MCF 10A (cell line): ENCODE measurements around the gene LRP6. TPM values are rescaled to one million over a fixed set of nuclear protein-coding genes. Genes with fewer than 3 reads are reported as not detected.

ENCODE experiments used
- BruUV-seq: library from RNA; stranded (reverse); fragments of 400-500 nt; replicated peaks from 2 replicates; lab custom pipeline; 2021; lab: Mats Ljungman, UMichigan
- CTCF ChIA-PET: fragments of 300-600 bp; sonication (Branson Sonifier 250); formaldehyde crosslinking; extraction: SDS; loops from one replicate; lab custom pipeline; 2021; ENCODE audit warnings: antibody characterized with exemption, inconsistent platforms; lab: Yijun Ruan, JAX
- POLR2A ChIA-PET: fragments of 300-600, 350-650 bp; sonication (Branson Sonifier 250); formaldehyde crosslinking; extraction: SDS; loops from one replicate; lab custom pipeline; 2020; ENCODE audit warnings: antibody characterized with exemption, inconsistent platforms; lab: Yijun Ruan, JAX
- DNase-seq: peaks from one replicate; pipeline ENCODE4 v3.0.0-alpha.2; 2018; ENCODE audit not compliant: unreplicated experiment
- H3K27ac Mint-ChIP-seq: one replicate; pipeline ENCODE4 v1.8.0; 2022; ENCODE audit warnings: mild to moderate bottlenecking, low read depth, mixed read lengths; ENCODE audit not compliant: unreplicated experiment
- H3K27me3 Mint-ChIP-seq: one replicate; pipeline ENCODE4 v1.8.0; 2022; ENCODE audit warnings: mixed read lengths; ENCODE audit not compliant: insufficient read depth, unreplicated experiment
- H3K36me3 Mint-ChIP-seq: one replicate; pipeline ENCODE4 v1.8.0; 2022; ENCODE audit warnings: mild to moderate bottlenecking, moderate library complexity, mixed read lengths; ENCODE audit not compliant: insufficient read depth, unreplicated experiment
- H3K4me1 Mint-ChIP-seq: one replicate; pipeline ENCODE4 v1.8.0; 2022; ENCODE audit warnings: mixed read lengths; ENCODE audit not compliant: insufficient read depth, unreplicated experiment
- H3K4me3 Mint-ChIP-seq: one replicate; pipeline ENCODE4 v1.8.0; 2022; ENCODE audit warnings: mild to moderate bottlenecking, moderate library complexity, mixed read lengths; ENCODE audit not compliant: unreplicated experiment
- H3K9me3 Mint-ChIP-seq: one replicate; pipeline ENCODE4 v1.8.0; 2022; ENCODE audit warnings: mixed read lengths; ENCODE audit not compliant: unreplicated experiment
- intact Hi-C: fragments of 100-400 bp; cut with micrococcal nuclease; formaldehyde crosslinking; loops from 2 replicates; pipeline ENCODE4 v1.14.1; 2022
- total RNA-seq: library from RNA; stranded (reverse); gene quantifications from 2 replicates; pipeline ENCODE4 v1.2.3, GENCODE V29; 2022
- TF ChIP-seq, protein P1 (sequence below): fragments of 200-600 bp; IDR thresholded peaks from one replicate; pipeline ENCODE4 v1.8.0; 2022; ENCODE audit warnings: antibody characterized with exemption, mild to moderate bottlenecking; ENCODE audit not compliant: unreplicated experiment

Gene LRP6
- total RNA-seq, 1 experiment from 2014 or later: 24.9 TPM

GRCh38 chr12:12266389-12266872, 413 bp downstream of the LRP6 start:
- Mint-ChIP-seq H3K9me3 (no peaks in the 10 kb centered on the region), H3K36me3 (no peaks in the 10 kb centered on the region), H3K27me3 (no peaks in the 10 kb centered on the region), H3K4me1 (peaks cover 18% of the 10 kb centered on the region), H3K27ac (peak overlapping the region; percentile 99), H3K4me3 (peak overlapping the region; percentile 94)
- ChIA-PET POLR2A (interaction anchor here (0.6 to 4.5 kb wide), 47 partner anchors 8 to 1549 kb away, joined by 3 to 46 read pairs (median 4); partner anchors contain the start of genes BORCS5, CREBL2 and ETV6), CTCF (interaction anchor here (0.5 to 1.9 kb wide), 5 partner anchors 18 to 367 kb away, joined by 3 to 7 read pairs (median 3); no protein-coding TSS in a partner anchor)
- peak; percentile 27 for DNase-seq
- intact Hi-C loops: loop anchor here (5.0 to 10.0 kb wide), 3 partner anchors 61 to 438 kb away; no protein-coding TSS in a partner anchor
- no TSS peak for BruUV-seq
- TF ChIP-seq, protein P1, sequence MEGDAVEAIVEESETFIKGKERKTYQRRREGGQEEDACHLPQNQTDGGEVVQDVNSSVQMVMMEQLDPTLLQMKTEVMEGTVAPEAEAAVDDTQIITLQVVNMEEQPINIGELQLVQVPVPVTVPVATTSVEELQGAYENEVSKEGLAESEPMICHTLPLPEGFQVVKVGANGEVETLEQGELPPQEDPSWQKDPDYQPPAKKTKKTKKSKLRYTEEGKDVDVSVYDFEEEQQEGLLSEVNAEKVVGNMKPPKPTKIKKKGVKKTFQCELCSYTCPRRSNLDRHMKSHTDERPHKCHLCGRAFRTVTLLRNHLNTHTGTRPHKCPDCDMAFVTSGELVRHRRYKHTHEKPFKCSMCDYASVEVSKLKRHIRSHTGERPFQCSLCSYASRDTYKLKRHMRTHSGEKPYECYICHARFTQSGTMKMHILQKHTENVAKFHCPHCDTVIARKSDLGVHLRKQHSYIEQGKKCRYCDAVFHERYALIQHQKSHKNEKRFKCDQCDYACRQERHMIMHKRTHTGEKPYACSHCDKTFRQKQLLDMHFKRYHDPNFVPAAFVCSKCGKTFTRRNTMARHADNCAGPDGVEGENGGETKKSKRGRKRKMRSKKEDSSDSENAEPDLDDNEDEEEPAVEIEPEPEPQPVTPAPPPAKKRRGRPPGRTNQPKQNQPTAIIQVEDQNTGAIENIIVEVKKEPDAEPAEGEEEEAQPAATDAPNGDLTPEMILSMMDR: no peak

- Mint-ChIP-seq H3K27me3 (no peaks in the 10 kb centered on the region), H3K36me3 (no peaks in the 10 kb centered on the region), H3K27ac (peak overlapping the region; percentile 99), H3K9me3 (no peaks in the 10 kb centered on the region), H3K4me3 (peak overlapping the region; percentile 94), H3K4me1 (peaks cover 18% of the 10 kb centered on the region)
- BruUV-seq: TSS peak; percentile 28
- POLR2A ChIA-PET: interaction anchor here (0.6 to 4.5 kb wide), 38 partner anchors 9 to 1549 kb away, joined by 3 to 46 read pairs (median 5); partner anchors contain the start of genes BORCS5, CDKN1B and ETV6
- intact Hi-C loops: loop anchor here (5.0 to 10.0 kb wide), 3 partner anchors 62 to 439 kb away; no protein-coding TSS in a partner anchor
- TF ChIP-seq, protein P1: no peak
- DNase-seq: peak; percentile 41
- CTCF ChIA-PET: interaction anchor here (0.5 to 1.9 kb wide), 7 partner anchors 11 to 368 kb away, joined by 3 to 7 read pairs (median 3); no protein-coding TSS in a partner anchor
Measured at GRCh38 chr12:12265571-12266388, 1.1 kb downstream of the LRP6 start.

- peaks cover 18% of the 10 kb centered on the region for H3K4me1 Mint-ChIP-seq
- intact Hi-C loops: loop anchor here (5.0 to 10.0 kb wide), 3 partner anchors 62 to 440 kb away; no protein-coding TSS in a partner anchor
- peak overlapping the region; percentile 94 for H3K4me3 Mint-ChIP-seq
- DNase-seq: peak; percentile 8
- H3K27me3 Mint-ChIP-seq: no peaks in the 10 kb centered on the region
- no TSS peak for BruUV-seq
- no peaks in the 10 kb centered on the region for H3K36me3 Mint-ChIP-seq
- peak overlapping the region; percentile 99 for H3K27ac Mint-ChIP-seq
- H3K9me3 Mint-ChIP-seq: no peaks in the 10 kb centered on the region
- TF ChIP-seq, protein P1: no peak
- ChIA-PET CTCF (interaction anchor here (0.8 to 1.9 kb wide), 5 partner anchors 10 to 63 kb away, joined by 3 to 7 read pairs (median 5); no protein-coding TSS in a partner anchor), POLR2A (interaction anchor here (0.6 to 4.5 kb wide), 18 partner anchors 8 to 615 kb away, joined by 3 to 46 read pairs (median 8); partner anchors contain the start of genes BORCS5, CDKN1B and ETV6)
Measured at GRCh38 chr12:12265035-12265434, 1.8 kb downstream of the LRP6 start.
